Mesodermal cell (in vitro differentiated cells): Measurements from ENCODE around the gene COL23A1.

Experiments
- H3K27ac ChIP-seq: 2 replicates; pipeline ENCODE4 v1.7.0; 2013; ENCODE audit warnings: mild to moderate bottlenecking, low read depth, low read length, moderate library complexity; ENCODE audit not compliant: severe bottlenecking
- H3K36me3 ChIP-seq: 2 replicates; pipeline ENCODE4 v1.7.1; 2013; ENCODE audit warnings: mild to moderate bottlenecking, low read length, moderate library complexity; ENCODE audit not compliant: control insufficient read depth, insufficient read depth
- H3K4me1 ChIP-seq: one replicate; pipeline ENCODE4 v1.7.1; 2013; ENCODE audit warnings: mild to moderate bottlenecking, low read length; ENCODE audit not compliant: insufficient read depth, control insufficient read depth, poor library complexity, severe bottlenecking
- H3K4me3 ChIP-seq: 2 replicates; pipeline ENCODE4 v1.7.0; 2013; ENCODE audit warnings: low read length, control low read depth, mild to moderate bottlenecking; ENCODE audit not compliant: insufficient read depth, poor library complexity, severe bottlenecking; ENCODE audit errors: extremely low read depth
- H3K9me3 ChIP-seq: 2 replicates; pipeline ENCODE4 v1.7.1; 2013; ENCODE audit warnings: mild to moderate bottlenecking, low read length, moderate library complexity; ENCODE audit not compliant: control insufficient read depth
- WGBS, 2 experiments: methylation state at CpG; one replicate each; pipeline ENCODE4 v1.1.5; 2013; ENCODE audit warnings: missing lambda C conversion rate in 2 of 2; ENCODE audit not compliant: insufficient coverage in 2 of 2; 5-methylcytosine and 5-hydroxymethylcytosine counted together

COL23A1 gene

GRCh38 chr5:178363501-178364325 is 226.5 kb downstream of the COL23A1 start:
- Histone ChIP-seq H3K9me3 (no peaks in the 10 kb centered on the region), H3K4me1 (peaks cover 12% of the 10 kb centered on the region), H3K27ac (no peak overlapping the region), H3K36me3 (no peaks in the 10 kb centered on the region), H3K4me3 (no peak overlapping the region)
- 94 to 96% methylated on average over 19 to 23 of the region's 25 CpGs for WGBS, 2 experiments

- Histone ChIP-seq H3K4me3 (no peak overlapping the region), H3K9me3 (no peaks in the 10 kb centered on the region), H3K36me3 (no peaks in the 10 kb centered on the region), H3K4me1 (peaks cover 20% of the 10 kb centered on the region), H3K27ac (no peak overlapping the region)
- WGBS, 2 experiments = 86 to 89% methylated on average over 9 to 12 of the region's 19 CpGs
These were observed 228.3 kb downstream of the COL23A1 start for GRCh38 chr5:178361657-178362445.

- Histone ChIP-seq H3K27ac (no peak overlapping the region), H3K4me3 (no peak overlapping the region), H3K36me3 (no peaks in the 10 kb centered on the region), H3K9me3 (no peaks in the 10 kb centered on the region), H3K4me1 (peaks cover 24% of the 10 kb centered on the region)
- 92 to 94% methylated on average over 5 of the region's 5 CpGs for WGBS, 2 experiments
These were observed 229.3 kb downstream of the COL23A1 start for GRCh38 chr5:178360926-178361235.

- 84 to 86% methylated on average over 17 to 18 of the region's 19 CpGs for WGBS, 2 experiments
- H3K4me3 ChIP-seq = no peak overlapping the region
These were observed 229.8 kb downstream of the COL23A1 start for GRCh38 chr5:178360222-178360925.

GRCh38 chr5:178359738-178360137 is 230.5 kb downstream of the COL23A1 start:
- Histone ChIP-seq H3K27ac (no peak overlapping the region), H3K36me3 (no peaks in the 10 kb centered on the region), H3K4me3 (no peak overlapping the region), H3K9me3 (no peaks in the 10 kb centered on the region), H3K4me1 (peaks cover 24% of the 10 kb centered on the region)
- WGBS, 2 experiments = 72 to 92% methylated on average over 5 to 9 of the region's 9 CpGs

More at GRCh38 chr5:178360222-178360925, 229.8 kb downstream of the COL23A1 start:
- no peak overlapping the region for H3K27ac ChIP-seq
- no peaks in the 10 kb centered on the region for H3K9me3 ChIP-seq
- no peaks in the 10 kb centered on the region for H3K36me3 ChIP-seq
- peaks cover 24% of the 10 kb centered on the region for H3K4me1 ChIP-seq

GRCh38 chr5:178357678-178358077 is 232.5 kb downstream of the COL23A1 start:
- H3K36me3 ChIP-seq = no peaks in the 10 kb centered on the region
- H3K4me3 ChIP-seq = no peak overlapping the region
- no peaks in the 10 kb centered on the region for H3K9me3 ChIP-seq
- peaks cover 24% of the 10 kb centered on the region for H3K4me1 ChIP-seq
- no peak overlapping the region for H3K27ac ChIP-seq
- WGBS, 2 experiments = 53 to 55% methylated on average over 5 of the region's 5 CpGs

GRCh38 chr5:178357121-178357521 is 233.1 kb downstream of the COL23A1 start:
- H3K4me3 ChIP-seq = peak overlapping the region; percentile 25
- H3K27ac ChIP-seq = peak overlapping the region; percentile 83
- H3K4me1 ChIP-seq = peaks cover 22% of the 10 kb centered on the region
- H3K36me3 ChIP-seq = no peaks in the 10 kb centered on the region
- H3K9me3 ChIP-seq = no peaks in the 10 kb centered on the region
- 2 to 18% methylated on average over 10 of the region's 13 CpGs for WGBS, 2 experiments

GRCh38 chr5:178356431-178356872 is 233.7 kb downstream of the COL23A1 start:
- Histone ChIP-seq H3K27ac (peak overlapping the region; percentile 83), H3K4me3 (peak overlapping the region; percentile 25), H3K9me3 (no peaks in the 10 kb centered on the region), H3K36me3 (no peaks in the 10 kb centered on the region), H3K4me1 (peaks cover 18% of the 10 kb centered on the region)
- 6 to 16% methylated on average over 4 to 12 of the region's 13 CpGs for WGBS, 2 experiments

- peaks cover 21% of the 10 kb centered on the region for H3K4me1 ChIP-seq
- no peaks in the 10 kb centered on the region for H3K9me3 ChIP-seq
- WGBS, 2 experiments = 90% methylated on average over 9 of the region's 9 CpGs
- H3K36me3 ChIP-seq = no peaks in the 10 kb centered on the region
- no peak overlapping the region for H3K4me3 ChIP-seq
- no peak overlapping the region for H3K27ac ChIP-seq
These were observed 234.5 kb downstream of the COL23A1 start for GRCh38 chr5:178355671-178356070.

- H3K9me3 ChIP-seq = no peaks in the 10 kb centered on the region
- H3K4me3 ChIP-seq = no peak overlapping the region
- H3K36me3 ChIP-seq = no peaks in the 10 kb centered on the region
- no peak overlapping the region for H3K27ac ChIP-seq
- WGBS, 2 experiments = 82 to 86% methylated on average over 5 to 7 of the region's 9 CpGs
- H3K4me1 ChIP-seq = peaks cover 24% of the 10 kb centered on the region
These were observed 236.7 kb downstream of the COL23A1 start for GRCh38 chr5:178353461-178353860.
